HG02759 (cell line): ENCODE data around the gene DLX1.
"Not testable (repeated sequence)": the region's sequence is repeated elsewhere in the genome, so short reads cannot be mapped to it uniquely, and the experiment has no call there.

ENCODE experiments used
- ATAC-seq: cut with Tn5 transposase; IDR thresholded peaks from one replicate; pipeline ENCODE4 v1.9.1; 2021; ENCODE audit warnings: mild to moderate bottlenecking, moderate library complexity; ENCODE audit not compliant: unreplicated experiment

The DLX1 gene

GRCh38 chr2:172063446-172063845, 21.9 kb upstream of the DLX1 start:
- ATAC-seq, result no peak

DNA sequence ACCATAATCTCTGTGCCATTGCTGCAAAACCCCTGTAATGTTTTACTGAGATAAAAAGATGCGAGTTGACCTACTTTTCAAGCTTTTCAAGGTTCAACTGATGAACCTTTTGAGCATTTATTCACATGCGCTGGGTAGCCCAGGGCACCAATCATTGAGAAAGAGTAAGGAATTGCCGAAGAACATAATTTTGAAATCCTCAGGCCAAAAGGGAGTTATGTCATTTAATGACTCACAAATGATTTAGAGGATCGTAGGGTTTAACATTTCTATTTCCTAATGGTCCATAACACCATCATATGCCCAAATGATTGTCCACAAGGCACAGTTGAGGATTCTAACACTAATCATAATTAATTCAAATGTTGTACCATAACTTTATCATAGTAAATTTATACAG, 20.2 kb upstream of the DLX1 start:
- ATAC-seq, result no peak

DNA sequence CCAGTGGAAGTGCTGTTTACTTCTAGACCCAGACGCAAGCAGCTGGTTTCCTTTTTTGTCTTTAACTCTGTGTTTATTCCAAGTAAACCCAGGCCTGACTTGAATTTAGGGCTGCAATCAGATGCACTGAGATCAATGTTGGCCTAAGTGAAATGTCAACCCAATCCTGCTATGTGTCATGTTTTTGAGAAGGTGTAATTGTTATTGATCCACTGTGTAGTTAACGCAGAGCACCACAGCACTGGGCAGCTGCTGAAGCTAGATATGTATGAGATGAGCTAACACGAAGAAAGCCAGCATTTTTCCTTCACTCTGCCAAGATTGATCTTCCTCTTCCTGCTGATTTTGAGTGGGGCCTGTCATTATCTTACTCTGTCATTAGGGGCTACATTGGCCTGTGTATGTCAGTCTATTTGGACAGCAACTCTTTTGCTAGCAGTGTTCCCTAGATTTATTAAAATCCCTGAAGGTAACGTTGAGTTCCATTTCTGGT, 18.9 kb upstream of the DLX1 start:
- no peak for ATAC-seq

DNA sequence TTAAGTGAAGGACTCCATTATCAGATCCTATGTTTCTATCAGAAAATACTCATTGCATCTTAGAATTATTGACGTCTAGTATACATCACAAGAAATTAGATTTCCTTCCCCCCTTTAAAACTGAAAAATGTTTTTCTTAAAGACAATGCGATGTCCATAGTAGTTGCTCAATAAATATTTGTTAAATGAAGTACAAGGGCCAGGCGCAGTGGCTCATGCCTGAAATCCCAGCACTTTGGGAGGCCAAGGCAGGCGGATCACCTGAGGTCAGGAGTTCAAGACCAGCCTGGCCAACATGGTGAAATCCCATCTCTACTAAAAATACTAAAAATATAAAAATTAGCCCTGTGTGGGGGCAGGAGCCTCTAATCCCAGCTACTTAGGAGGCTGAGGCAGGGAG, 17.4 kb upstream of the DLX1 start:
- not testable (repeated sequence) for ATAC-seq

DNA sequence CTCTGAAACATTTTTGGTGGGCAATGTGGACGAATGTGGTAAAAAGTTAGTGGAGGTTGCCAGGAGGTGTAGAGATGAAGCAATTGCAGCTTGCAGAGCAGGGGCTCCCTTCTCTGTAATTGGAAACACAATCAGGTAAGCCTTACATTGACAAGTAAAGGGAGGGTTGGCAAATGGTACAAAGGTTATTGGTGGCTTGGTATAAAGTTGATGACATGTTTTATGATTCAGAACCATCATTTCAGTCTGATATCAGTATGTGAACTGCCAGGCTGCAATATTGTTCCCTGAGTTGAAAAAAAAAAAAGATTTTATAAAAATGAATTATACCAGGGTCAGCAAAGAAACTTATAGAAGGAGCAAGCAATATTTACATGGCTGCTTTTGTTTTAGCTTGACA, 14.4 kb upstream of the DLX1 start:
- no peak for ATAC-seq

DNA sequence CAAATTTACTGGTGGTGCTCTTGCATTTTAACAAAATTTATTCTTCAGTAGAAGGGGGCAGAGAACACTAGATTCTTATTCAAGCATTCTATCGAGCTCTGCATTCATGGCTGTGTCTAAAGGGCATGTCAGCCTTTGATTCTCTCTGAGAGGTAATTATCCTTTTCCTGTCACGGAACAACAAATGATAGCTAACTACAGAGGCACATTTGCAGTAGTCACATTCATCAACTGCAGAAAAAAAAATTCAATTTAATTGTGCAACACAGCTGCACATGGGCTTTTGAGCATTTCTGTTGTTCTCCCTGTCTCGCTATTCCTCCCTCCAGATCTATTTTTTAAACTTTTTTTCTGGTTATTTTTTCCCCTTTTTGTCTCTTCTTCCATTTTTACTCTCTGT, 13.0 kb upstream of the DLX1 start:
- ATAC-seq, result no peak

GRCh38 chr2:172072706-172073105, 12.6 kb upstream of the DLX1 start:
- ATAC-seq, result no peak

GRCh38 chr2:172073518-172073917, 11.8 kb upstream of the DLX1 start:
- no peak for ATAC-seq

- ATAC-seq, result no peak
Measured at GRCh38 chr2:172074254-172074653, 11.1 kb upstream of the DLX1 start.

- no peak for ATAC-seq
Measured at GRCh38 chr2:172079416-172079815, 5.9 kb upstream of the DLX1 start.

DNA sequence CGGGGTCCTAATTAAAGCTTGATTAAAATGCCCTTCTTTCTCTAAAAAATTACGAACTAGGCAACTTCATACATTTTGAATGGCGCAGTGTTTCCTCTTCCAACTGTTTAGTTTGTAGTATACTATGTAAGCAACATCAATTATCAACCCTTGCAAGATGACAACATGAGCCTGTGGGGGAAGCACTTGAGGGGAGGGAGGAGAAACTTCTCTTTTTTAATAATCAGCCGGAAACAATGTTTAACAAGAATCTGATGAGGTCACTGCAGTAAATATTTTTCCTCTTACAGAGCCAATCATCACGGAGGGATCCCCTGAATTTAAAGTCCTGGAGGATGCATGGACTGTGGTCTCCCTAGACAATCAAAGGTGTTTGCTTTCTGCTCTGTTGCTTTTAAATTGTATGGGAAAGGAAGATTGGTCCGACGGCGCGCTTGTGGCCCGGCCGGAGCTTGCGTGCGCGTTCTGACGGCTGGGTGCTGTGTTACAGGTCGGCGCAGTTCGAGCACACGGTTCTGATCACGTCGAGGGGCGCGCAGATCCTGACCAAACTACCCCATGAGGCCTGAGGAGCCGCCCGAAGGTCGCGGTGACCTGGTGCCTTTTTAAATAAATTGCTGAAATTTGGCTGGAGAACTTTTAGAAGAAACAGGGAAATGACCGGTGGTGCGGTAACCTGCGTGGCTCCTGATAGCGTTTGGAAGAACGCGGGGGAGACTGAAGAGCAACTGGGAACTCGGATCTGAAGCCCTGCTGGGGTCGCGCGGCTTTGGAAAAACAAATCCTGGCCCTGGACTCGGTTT, 5.3 kb upstream of the DLX1 start:
- ATAC-seq, result no peak

DNA sequence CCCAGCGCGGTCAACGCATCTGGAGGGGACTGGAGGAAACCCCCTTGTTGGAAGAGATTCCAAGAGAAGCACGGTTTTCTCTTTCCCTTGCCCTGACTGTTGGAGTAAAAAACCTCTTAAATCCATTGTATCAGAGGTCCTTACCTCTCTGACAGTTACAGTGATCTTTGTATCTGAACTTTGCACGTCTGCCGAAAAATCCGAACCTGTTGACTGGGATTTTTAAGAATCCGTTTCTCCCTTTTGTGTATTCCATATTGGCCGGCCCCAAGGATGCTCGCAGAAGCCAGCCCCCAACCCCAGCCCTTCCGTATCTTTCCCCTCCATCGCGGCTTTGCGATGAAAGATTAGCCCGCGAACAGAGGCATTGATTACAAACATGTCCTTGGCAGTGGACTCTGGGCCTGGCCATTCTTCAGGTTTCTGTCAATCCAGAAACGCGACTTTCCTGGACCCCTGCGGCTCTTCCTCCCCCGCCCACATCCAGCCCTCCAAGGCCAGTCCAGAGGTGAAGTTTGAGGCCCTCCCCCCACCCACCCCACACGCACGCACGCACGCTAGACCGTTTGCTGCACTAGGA, 4.6 kb upstream of the DLX1 start:
- ATAC-seq, result no peak

DNA sequence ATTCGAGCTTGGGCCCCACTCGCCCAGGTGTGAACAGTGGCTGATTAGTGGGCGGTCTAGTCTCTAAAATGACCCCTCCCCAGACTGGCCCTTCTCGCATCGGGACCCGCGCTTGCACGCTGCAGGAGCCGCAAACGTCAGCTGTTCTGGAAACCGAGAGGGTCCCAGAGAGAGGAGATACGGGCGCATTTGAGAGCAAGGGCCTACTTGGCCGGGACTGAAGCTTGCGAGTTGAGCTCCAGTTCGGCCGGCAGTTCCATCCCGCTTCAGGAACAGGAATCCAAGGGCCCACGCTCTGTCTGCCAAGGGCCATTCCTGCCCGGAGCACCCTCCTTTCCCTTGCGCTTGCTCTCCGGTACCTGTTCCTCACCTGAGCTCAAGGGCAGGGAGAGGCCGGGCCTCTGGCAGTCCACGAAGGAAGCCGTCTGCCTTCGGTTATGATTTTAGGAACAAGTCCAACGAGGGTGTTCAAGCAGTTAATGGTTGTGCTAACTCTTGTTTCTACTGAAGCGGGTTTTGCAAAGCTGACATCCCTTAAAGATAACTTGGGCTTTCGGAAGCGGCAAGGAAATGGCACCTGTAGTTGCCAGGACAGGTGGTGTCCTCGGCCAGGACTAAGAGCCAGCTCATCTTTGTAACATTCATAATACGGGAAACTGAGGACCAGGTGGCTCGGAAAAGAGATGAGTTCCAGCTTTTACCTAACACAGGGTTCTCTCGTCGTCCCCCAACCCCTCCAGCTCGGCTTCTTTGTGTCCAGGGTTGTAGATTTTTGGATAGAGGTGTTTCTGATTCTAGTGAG, 3.9 kb upstream of the DLX1 start:
- ATAC-seq, result no peak

- no peak for ATAC-seq
Measured at GRCh38 chr2:172082105-172082943, 3.0 kb upstream of the DLX1 start.

DNA sequence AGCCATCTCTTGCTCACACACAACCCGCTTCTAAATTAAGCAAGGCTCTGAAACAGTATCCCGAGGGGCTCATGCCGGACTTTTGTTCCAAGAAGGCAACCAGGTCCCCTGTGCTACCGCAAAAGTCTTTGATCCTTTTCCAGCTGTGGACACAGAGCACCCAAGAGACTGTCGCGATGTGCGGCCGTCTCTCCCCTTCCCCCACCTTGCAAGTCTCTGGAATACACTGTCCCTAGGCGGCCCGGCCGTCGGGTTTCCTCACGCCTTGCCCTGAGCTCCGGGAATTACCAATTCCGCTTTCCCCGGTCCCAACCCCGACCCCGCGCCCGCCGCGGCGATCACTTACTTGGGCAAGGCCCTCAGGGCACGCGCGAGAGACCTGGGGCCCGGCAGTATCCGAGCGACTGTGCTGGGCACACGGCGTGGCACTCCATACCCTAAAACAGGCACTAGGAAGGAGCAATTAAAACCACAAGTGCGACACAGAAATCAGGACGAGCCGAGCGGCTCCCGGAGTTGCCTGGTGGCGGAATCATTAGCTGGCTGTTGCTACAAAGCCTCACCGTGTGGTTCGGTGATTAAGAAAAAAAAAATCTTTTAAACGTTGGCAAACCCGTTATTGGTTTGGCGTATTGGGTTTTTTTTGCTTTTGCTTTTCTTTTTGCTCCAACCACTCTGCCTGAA, 2.2 kb upstream of the DLX1 start:
- no peak for ATAC-seq

- no peak for ATAC-seq
Measured at GRCh38 chr2:172083628-172084394, 1.5 kb upstream of the DLX1 start.

GRCh38 chr2:172084395-172084644, 987 bp upstream of the DLX1 start:
- ATAC-seq, result no peak

DNA sequence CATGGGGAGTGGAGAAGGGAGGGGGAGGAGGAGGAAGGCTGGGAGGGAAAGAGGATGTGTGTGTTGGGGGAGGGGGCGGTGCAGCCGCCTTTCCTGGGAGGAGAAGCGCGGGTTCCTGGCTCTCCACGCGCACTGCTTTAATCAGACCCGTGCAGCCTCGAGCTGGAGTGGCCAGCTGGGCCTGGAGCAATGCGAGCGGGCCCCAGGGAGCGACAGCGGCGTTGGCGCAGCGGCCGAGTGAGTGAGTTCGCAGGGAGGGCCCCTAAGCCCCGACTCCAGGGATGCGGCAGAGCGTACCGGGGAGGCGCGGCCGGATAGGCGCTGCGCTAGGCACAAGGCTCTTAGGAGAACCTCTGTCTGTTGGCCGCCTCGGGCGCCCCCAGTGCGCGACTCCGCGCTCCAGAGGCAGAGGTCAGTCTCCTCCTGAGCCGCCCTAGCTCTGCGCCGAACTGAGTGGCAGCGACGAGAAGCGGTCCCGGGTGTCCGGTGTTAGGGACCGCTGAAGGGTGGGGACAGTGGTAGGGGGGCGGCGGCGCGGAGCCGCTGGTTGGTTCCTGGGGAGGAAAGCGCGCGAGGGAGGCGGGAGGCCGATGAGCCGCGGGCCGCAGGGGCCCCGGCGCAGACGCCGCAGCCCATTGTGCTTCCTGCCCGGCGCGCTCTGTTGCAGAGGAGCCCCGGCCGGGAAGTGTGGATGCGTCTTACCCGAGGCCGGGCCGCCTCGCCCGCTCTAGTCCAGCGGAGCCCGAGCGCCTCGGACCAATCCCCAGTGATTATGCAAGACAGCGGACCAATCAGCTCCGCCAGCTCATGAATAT, 455 bp upstream of the DLX1 start:
- ATAC-seq, result peak; percentile 92
